HepG2 (cell line): Measurements from ENCODE around the gene GRHL1. TPM values are rescaled to one million over a fixed set of nuclear protein-coding genes. Genes with fewer than 3 reads are reported as not detected.

Experiments
- ATAC-seq: fragments of 200-7000 bp; cut with Tn5 transposase; 3 replicates; pipeline ENCODE4 v1.9.1; 2020; ENCODE audit warnings: mild to moderate bottlenecking, moderate library complexity
- BruUV-seq: library from RNA; stranded (reverse); fragments of 400-500 nt; replicated peaks from 2 replicates; lab custom pipeline; 2021; lab: Mats Ljungman, UMichigan
- CTCF ChIA-PET: fragments of 300-600 bp; formaldehyde crosslinking; extraction: SDS; loops from one replicate; lab custom pipeline; 2021; ENCODE audit warnings: low total read pairs, inconsistent platforms, low intra/inter-chr PET ratio; lab: Yijun Ruan, JAX
- POLR2A ChIA-PET: fragments of 350-600 bp; sonication (Branson Sonifier 250); formaldehyde crosslinking; loops from one replicate; lab custom pipeline; 2020; ENCODE audit warnings: antibody characterized with exemption, inconsistent platforms; lab: Yijun Ruan, JAX
- DNase-seq: peaks from one replicate; pipeline ENCODE4 v3.0.0-alpha.2; 2015; ENCODE audit warnings: low spot score
- FAIRE-seq: peaks from 3 replicates; lab custom pipeline; 2011; peaks lifted over from hg19 to GRCh38; lab: Jason Lieb, UNC
- H2AFZ ChIP-seq: one replicate; pipeline ENCODE4 v1.6.1; 2011; ENCODE audit warnings: low read length, inconsistent platforms
- H3K27ac ChIP-seq: fragments of 300-600 bp; 3 replicates; pipeline ENCODE4 v1.8.0; 2011; ENCODE audit warnings: mixed run types, mild to moderate bottlenecking, mixed read lengths, low read length, inconsistent platforms; ENCODE audit not compliant: insufficient read depth; ENCODE audit errors: extremely low read length
- H3K27me3 ChIP-seq, 2 experiments: fragments of 200-600 bp in 1 of 2; 2 replicates in 1 of 2; 3 replicates in 1 of 2; pipeline versions ENCODE4 v1.6.0 to v1.8.0; 2011; ENCODE audit warnings: low read length in 2 of 2, mild to moderate bottlenecking in 2 of 2, moderate library complexity in 2 of 2, inconsistent platforms in 1 of 2; ENCODE audit not compliant: insufficient read depth in 2 of 2, control insufficient read depth in 1 of 2
- H3K36me3 ChIP-seq, 2 experiments: fragments of 200-600 bp in 1 of 2; replicated peaks in 1 of 2; 2 replicates in 1 of 2; 3 replicates in 1 of 2; pipeline versions ENCODE4 v1.5.1 to v1.8.0; 2011; ENCODE audit warnings: low read length in 2 of 2, inconsistent platforms in 1 of 2; ENCODE audit not compliant: insufficient read depth in 2 of 2, control insufficient read depth in 1 of 2
- H3K4me1 ChIP-seq: 2 replicates; pipeline ENCODE4 v1.5.1; 2012; ENCODE audit warnings: low read length, inconsistent platforms; ENCODE audit not compliant: insufficient read depth
- H3K4me2 ChIP-seq: 2 replicates; pipeline ENCODE4 v1.6.0; 2011; ENCODE audit warnings: low read depth, low read length, inconsistent platforms
- H3K4me3 ChIP-seq, 3 experiments: fragments of 200-600 bp in 1 of 3; sonication (generic), shearing (Covaris generic) in 1 of 3; replicated peaks in 1 of 3; 2 replicates each; pipeline ENCODE4 v1.5.1; 2011 to 2016; ENCODE audit warnings: low read length in 3 of 3, inconsistent platforms in 2 of 3, low read depth in 2 of 3, mild to moderate bottlenecking in 2 of 3, control low read depth in 1 of 3, mixed read lengths in 1 of 3; ENCODE audit not compliant: insufficient read depth in 1 of 3
- H3K79me2 ChIP-seq: one replicate; pipeline ENCODE4 v1.6.1; 2011; ENCODE audit warnings: low read length, inconsistent platforms; ENCODE audit not compliant: insufficient read depth
- H3K9ac ChIP-seq: 2 replicates; pipeline ENCODE4 v1.6.0; 2011; ENCODE audit warnings: mild to moderate bottlenecking, low read depth, low read length, inconsistent platforms; ENCODE audit not compliant: insufficient read depth
- H3K9me3 ChIP-seq: 2 replicates; pipeline ENCODE4 v1.5.1; 2012; ENCODE audit warnings: mild to moderate bottlenecking, low read length
- H4K20me1 ChIP-seq: 2 replicates; pipeline ENCODE4 v1.6.0; 2011; ENCODE audit warnings: inconsistent platforms, mild to moderate bottlenecking, low read length, moderate library complexity; ENCODE audit not compliant: insufficient read depth
- ATF3 ChIP-seq: sonication (generic); formaldehyde crosslinking; IDR thresholded peaks from 2 replicates; pipeline ENCODE4 v1.4.0; 2020; ENCODE audit warnings: missing genetic modification reagents
- TCF7L2 ChIP-seq: IDR thresholded peaks from 2 replicates; pipeline ENCODE4 v1.6.1; 2011; ENCODE audit warnings: mild to moderate bottlenecking, low read depth, low read length, moderate library complexity
- TEAD2 ChIP-seq: sonication (generic); formaldehyde crosslinking; IDR thresholded peaks from 2 replicates; pipeline ENCODE4 v1.9.0; 2021; ENCODE audit warnings: missing genetic modification reagents
- TSC22D2 ChIP-seq: sonication (generic); formaldehyde crosslinking; IDR thresholded peaks from 2 replicates; pipeline ENCODE4 v1.5.1; 2020; ENCODE audit warnings: missing genetic modification reagents, mild to moderate bottlenecking, borderline replicate concordance
- ZBTB21 ChIP-seq: sonication (generic); formaldehyde crosslinking; IDR thresholded peaks from 2 replicates; pipeline ENCODE4 v1.4.0; 2020; ENCODE audit warnings: missing genetic modification reagents
- ZFAT ChIP-seq: sonication (generic); formaldehyde crosslinking; conservative IDR thresholded peaks from 2 replicates; pipeline ENCODE4 v1.8.1; 2023; ENCODE audit warnings: missing genetic modification reagents, inconsistent platforms
- WGBS: methylation state at CpG from one replicate; pipeline ENCODE4 v1.1.6; 2017; ENCODE audit warnings: low lambda C conversion rate; 5-methylcytosine and 5-hydroxymethylcytosine counted together
- in situ Hi-C: cut with HindIII; loops from 2 replicates; pipeline ENCODE4 v1.10.0; 2017; ENCODE audit warnings: low pct_unique_long_range_greater_than_20kb; ENCODE audit not compliant: extremely low pct_ligation_motif_present
- intact Hi-C: fragments of 100-400 bp; cut with micrococcal nuclease; formaldehyde crosslinking; loops from one replicate; pipeline ENCODE4 v1.10.0; 2022; ENCODE audit not compliant: unreplicated experiment
- polyA plus RNA-seq, 8 experiments: library from polyadenylated mRNA; depleted of rRNA in 3 of 8; stranded (reverse) in 7 of 8; unstranded in 1 of 8; fragments of >200 nt; fragmentation: Illumina TruSeq in 4 of 8; extraction: Trizol in 4 of 8; gene quantifications; 2 replicates each; pipeline versions ENCODE4 v1.2.1 to v1.2.3, GENCODE V29; 2011 to 2016; ENCODE audit warnings: low read depth in 4 of 8, missing spikeins in 1 of 8, mixed read lengths in 1 of 8; ENCODE audit not compliant: insufficient read depth in 1 of 8
- total RNA-seq, 5 experiments: library from RNA; depleted of rRNA; stranded (reverse); fragments of >200 nt; fragmentation: Illumina TruSeq; extraction: Trizol; gene quantifications; 2 replicates each; pipeline ENCODE4 v1.2.3, GENCODE V29; 2016; ENCODE audit warnings: low read depth in 1 of 5
- TF ChIP-seq, protein P1 (sequence below): sonication (generic); formaldehyde crosslinking; IDR thresholded peaks from 2 replicates; pipeline ENCODE4 v1.4.0; 2020; ENCODE audit warnings: missing genetic modification reagents, borderline replicate concordance
- TF ChIP-seq, protein P2 (sequence below): sonication (generic); formaldehyde crosslinking; IDR thresholded peaks from 2 replicates; pipeline ENCODE4 v1.4.0; 2020; ENCODE audit warnings: missing genetic modification reagents, borderline replicate concordance

The GRHL1 gene
- total and polyA plus RNA-seq, 2 of the 13 experiments (the other 11 are each of a cell fraction or from before 2014, with no cell fraction given): 9.3 to 12.0 TPM

GRCh38 chr2:9993488-9994165 lies 42.1 kb downstream of the GRHL1 start:
- in situ Hi-C loops: no loop called here
- 87% methylated on average over 6 of the region's 6 CpGs for WGBS
- H2AFZ ChIP-seq: no peak overlapping the region

GRCh38 chr2:9994462-9994861 lies 43.0 kb downstream of the GRHL1 start:
- Histone ChIP-seq H3K9ac (no peak overlapping the region), H3K4me2 (no peak overlapping the region), H3K4me1 (no peaks in the 10 kb centered on the region), H3K9me3 (no peaks in the 10 kb centered on the region), H3K4me3 (no peak overlapping the region), H3K79me2 (no peaks in the 10 kb centered on the region), H4K20me1 (no peaks in the 10 kb centered on the region), H3K36me3 (peaks cover 16 to 78% of the 10 kb centered on the region in 2 experiments), H3K27ac (no peak overlapping the region), H2AFZ (no peak overlapping the region), H3K27me3 (no peaks in the 10 kb centered on the region)
- DNase-seq (no peak), FAIRE-seq (no peak), ATAC-seq (no peak)
- 98% methylated on average over 11 of the region's 11 CpGs for WGBS
- ChIA-PET CTCF (no interaction called here), POLR2A (no interaction called here)
- in situ Hi-C loops (no loop called here), intact Hi-C loops (no loop called here)
- no TSS peak for BruUV-seq
- TF ChIP-seq ZBTB21 (CRISPR knock-in tag): no peak
- TF ChIP-seq TCF7L2: no peak
- TF ChIP-seq, protein P1, sequence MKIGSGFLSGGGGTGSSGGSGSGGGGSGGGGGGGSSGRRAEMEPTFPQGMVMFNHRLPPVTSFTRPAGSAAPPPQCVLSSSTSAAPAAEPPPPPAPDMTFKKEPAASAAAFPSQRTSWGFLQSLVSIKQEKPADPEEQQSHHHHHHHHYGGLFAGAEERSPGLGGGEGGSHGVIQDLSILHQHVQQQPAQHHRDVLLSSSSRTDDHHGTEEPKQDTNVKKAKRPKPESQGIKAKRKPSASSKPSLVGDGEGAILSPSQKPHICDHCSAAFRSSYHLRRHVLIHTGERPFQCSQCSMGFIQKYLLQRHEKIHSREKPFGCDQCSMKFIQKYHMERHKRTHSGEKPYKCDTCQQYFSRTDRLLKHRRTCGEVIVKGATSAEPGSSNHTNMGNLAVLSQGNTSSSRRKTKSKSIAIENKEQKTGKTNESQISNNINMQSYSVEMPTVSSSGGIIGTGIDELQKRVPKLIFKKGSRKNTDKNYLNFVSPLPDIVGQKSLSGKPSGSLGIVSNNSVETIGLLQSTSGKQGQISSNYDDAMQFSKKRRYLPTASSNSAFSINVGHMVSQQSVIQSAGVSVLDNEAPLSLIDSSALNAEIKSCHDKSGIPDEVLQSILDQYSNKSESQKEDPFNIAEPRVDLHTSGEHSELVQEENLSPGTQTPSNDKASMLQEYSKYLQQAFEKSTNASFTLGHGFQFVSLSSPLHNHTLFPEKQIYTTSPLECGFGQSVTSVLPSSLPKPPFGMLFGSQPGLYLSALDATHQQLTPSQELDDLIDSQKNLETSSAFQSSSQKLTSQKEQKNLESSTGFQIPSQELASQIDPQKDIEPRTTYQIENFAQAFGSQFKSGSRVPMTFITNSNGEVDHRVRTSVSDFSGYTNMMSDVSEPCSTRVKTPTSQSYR (CRISPR knock-in tag): no peak
- TF ChIP-seq ZFAT (CRISPR knock-in tag): no peak
- TF ChIP-seq TSC22D2 (CRISPR knock-in tag): no peak
- no peak for TF ChIP-seq ATF3 (CRISPR knock-in tag)

More at GRCh38 chr2:9993488-9994165, 42.1 kb downstream of the GRHL1 start:
- peaks cover 12 to 76% of the 10 kb centered on the region in 2 experiments for H3K36me3 ChIP-seq
- FAIRE-seq (no peak), ATAC-seq (no peak), DNase-seq (no peak)
- ChIA-PET CTCF (no interaction called here), POLR2A (no interaction called here)
- no peak overlapping the region for H3K9ac ChIP-seq
- no peak overlapping the region for H3K27ac ChIP-seq
- H3K4me1 ChIP-seq: no peaks in the 10 kb centered on the region
- TF ChIP-seq TEAD2 (CRISPR knock-in tag): no peak
- TF ChIP-seq, protein P2, sequence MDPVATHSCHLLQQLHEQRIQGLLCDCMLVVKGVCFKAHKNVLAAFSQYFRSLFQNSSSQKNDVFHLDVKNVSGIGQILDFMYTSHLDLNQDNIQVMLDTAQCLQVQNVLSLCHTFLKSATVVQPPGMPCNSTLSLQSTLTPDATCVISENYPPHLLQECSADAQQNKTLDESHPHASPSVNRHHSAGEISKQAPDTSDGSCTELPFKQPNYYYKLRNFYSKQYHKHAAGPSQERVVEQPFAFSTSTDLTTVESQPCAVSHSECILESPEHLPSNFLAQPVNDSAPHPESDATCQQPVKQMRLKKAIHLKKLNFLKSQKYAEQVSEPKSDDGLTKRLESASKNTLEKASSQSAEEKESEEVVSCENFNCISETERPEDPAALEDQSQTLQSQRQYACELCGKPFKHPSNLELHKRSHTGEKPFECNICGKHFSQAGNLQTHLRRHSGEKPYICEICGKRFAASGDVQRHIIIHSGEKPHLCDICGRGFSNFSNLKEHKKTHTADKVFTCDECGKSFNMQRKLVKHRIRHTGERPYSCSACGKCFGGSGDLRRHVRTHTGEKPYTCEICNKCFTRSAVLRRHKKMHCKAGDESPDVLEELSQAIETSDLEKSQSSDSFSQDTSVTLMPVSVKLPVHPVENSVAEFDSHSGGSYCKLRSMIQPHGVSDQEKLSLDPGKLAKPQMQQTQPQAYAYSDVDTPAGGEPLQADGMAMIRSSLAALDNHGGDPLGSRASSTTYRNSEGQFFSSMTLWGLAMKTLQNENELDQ: no peak
- no peaks in the 10 kb centered on the region for H4K20me1 ChIP-seq
- no TSS peak for BruUV-seq
- intact Hi-C loops: no loop called here
- no peaks in the 10 kb centered on the region for H3K79me2 ChIP-seq
- H3K4me2 ChIP-seq: no peak overlapping the region
- H3K4me3 ChIP-seq: no peak overlapping the region
- no peaks in the 10 kb centered on the region for H3K27me3 ChIP-seq
- no peaks in the 10 kb centered on the region for H3K9me3 ChIP-seq
